SK-N-SH (cell line): ENCODE results near the gene SARDH.

ENCODE experiments used
- CHD2 ChIP-seq: fragments of 150-350 bp; IDR thresholded peaks from 2 replicates; pipeline ENCODE4 v1.6.1; 2018; ENCODE audit warnings: low read length; ENCODE audit not compliant: partially characterized antibody
- CTCF ChIP-seq: fragments of 200-600 bp; sonication (generic); IDR thresholded peaks from 2 replicates; pipeline ENCODE4 v1.6.1; 2017; ENCODE audit warnings: antibody characterized with exemption, mild to moderate bottlenecking, moderate library complexity
- EP300 ChIP-seq, 2 experiments: IDR thresholded peaks; 2 replicates each; pipeline versions ENCODE4 v1.4.0 to v1.6.1; 2012; ENCODE audit warnings: borderline replicate concordance in 1 of 2, low read depth in 1 of 2, low read length in 1 of 2
- EZH2phosphoT487 ChIP-seq: fragments of 200-600 bp; sonication (generic); IDR thresholded peaks from 2 replicates; pipeline ENCODE4 v1.6.1; 2017; ENCODE audit warnings: low read depth, mixed run types, mild to moderate bottlenecking, antibody characterized with exemption, moderate library complexity, borderline replicate concordance
- IRF3 ChIP-seq: fragments of 150-350 bp; IDR thresholded peaks from 2 replicates; pipeline ENCODE4 v1.6.1; 2016; ENCODE audit warnings: mild to moderate bottlenecking, low read depth, low read length
- JUND ChIP-seq: IDR thresholded peaks from 2 replicates; pipeline ENCODE4 v1.4.0; 2012
- POLR2AphosphoS5 ChIP-seq: IDR thresholded peaks from 2 replicates; pipeline ENCODE4 v1.6.1; 2012; ENCODE audit warnings: low read depth, low read length
- RFX5 ChIP-seq: IDR thresholded peaks from 2 replicates; pipeline ENCODE4 v1.6.1; 2012; ENCODE audit warnings: mild to moderate bottlenecking, improper control_type of control experiment, low read length
- SMC3 ChIP-seq: IDR thresholded peaks from 2 replicates; pipeline ENCODE4 v1.6.1; 2012; ENCODE audit warnings: low read depth, low read length, improper control_type of control experiment
- YY1 ChIP-seq: IDR thresholded peaks from 2 replicates; pipeline ENCODE4 v1.4.0; 2012; ENCODE audit warnings: low read depth, mild to moderate bottlenecking
- TF ChIP-seq, protein P1 (sequence below): IDR thresholded peaks from 2 replicates; pipeline ENCODE4 v1.6.1; 2012; ENCODE audit warnings: mild to moderate bottlenecking, low read depth, low read length, moderate library complexity
- TF ChIP-seq, protein P2 (sequence below): IDR thresholded peaks from 2 replicates; pipeline ENCODE4 v1.4.0; 2012; ENCODE audit warnings: low read depth, borderline replicate concordance

DNA sequence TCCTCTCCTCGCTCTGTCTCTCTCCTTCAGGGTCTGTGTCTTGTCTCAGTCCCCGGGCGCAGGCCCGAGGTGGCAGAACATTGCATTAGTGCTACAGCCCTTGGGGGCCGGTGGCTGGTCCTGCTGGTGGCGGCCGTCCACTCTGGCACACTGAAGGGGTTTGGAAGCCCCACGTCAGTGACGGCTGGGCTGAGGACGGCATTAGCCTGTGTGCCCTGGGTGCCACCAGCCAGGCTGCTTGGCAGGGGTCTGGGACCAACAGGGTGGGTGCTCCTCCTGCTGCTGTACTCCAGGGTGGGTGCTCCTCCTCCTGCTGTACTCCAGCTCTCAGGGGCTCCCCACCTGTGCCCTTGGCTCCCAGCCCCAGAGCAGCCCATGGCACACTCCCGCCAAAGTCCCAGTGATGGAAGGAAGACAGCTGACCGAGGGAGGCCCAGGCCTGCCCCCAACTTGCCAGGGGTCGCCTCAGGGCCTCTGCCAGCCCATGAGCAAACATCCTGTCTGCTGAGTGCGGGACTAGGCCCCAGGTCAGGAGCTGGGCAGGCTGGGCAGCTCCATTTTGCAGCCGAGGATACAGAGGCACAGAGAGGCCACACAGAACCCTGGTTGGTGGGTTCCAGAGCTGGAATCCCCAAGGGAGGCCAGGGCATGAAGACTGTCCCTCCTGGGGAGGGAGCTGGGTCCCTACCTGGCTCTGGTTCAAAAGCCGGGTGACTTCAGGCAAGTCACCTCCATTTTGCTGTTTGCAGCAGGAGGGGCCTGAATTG, 27.3 kb downstream of the SARDH start:
- TF ChIP-seq CTCF (no peak), EZH2phosphoT487 (no peak), SMC3 (no peak), IRF3 (no peak), CHD2 (no peak), EP300 (IDR thresholded peaks at IDR 0.05; ENCODE audit: borderline replicate concordance in 1 of 2, low read depth in 1 of 2, low read length in 1 of 2) (no peak), JUND (no peak), POLR2AphosphoS5 (no peak), RFX5 (no peak), YY1 (no peak)
- TF ChIP-seq, protein P1, sequence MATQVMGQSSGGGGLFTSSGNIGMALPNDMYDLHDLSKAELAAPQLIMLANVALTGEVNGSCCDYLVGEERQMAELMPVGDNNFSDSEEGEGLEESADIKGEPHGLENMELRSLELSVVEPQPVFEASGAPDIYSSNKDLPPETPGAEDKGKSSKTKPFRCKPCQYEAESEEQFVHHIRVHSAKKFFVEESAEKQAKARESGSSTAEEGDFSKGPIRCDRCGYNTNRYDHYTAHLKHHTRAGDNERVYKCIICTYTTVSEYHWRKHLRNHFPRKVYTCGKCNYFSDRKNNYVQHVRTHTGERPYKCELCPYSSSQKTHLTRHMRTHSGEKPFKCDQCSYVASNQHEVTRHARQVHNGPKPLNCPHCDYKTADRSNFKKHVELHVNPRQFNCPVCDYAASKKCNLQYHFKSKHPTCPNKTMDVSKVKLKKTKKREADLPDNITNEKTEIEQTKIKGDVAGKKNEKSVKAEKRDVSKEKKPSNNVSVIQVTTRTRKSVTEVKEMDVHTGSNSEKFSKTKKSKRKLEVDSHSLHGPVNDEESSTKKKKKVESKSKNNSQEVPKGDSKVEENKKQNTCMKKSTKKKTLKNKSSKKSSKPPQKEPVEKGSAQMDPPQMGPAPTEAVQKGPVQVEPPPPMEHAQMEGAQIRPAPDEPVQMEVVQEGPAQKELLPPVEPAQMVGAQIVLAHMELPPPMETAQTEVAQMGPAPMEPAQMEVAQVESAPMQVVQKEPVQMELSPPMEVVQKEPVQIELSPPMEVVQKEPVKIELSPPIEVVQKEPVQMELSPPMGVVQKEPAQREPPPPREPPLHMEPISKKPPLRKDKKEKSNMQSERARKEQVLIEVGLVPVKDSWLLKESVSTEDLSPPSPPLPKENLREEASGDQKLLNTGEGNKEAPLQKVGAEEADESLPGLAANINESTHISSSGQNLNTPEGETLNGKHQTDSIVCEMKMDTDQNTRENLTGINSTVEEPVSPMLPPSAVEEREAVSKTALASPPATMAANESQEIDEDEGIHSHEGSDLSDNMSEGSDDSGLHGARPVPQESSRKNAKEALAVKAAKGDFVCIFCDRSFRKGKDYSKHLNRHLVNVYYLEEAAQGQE, result no peak
- TF ChIP-seq, protein P2, sequence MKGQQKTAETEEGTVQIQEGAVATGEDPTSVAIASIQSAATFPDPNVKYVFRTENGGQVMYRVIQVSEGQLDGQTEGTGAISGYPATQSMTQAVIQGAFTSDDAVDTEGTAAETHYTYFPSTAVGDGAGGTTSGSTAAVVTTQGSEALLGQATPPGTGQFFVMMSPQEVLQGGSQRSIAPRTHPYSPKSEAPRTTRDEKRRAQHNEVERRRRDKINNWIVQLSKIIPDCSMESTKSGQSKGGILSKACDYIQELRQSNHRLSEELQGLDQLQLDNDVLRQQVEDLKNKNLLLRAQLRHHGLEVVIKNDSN, result no peak
